K562 (cell line): Measurements from ENCODE around the gene SCUBE1.

ENCODE experiments used
- ELF1 ChIP-seq: fragments of 200-800 bp; sonication (Bioruptor generic); IDR thresholded peaks from 2 replicates; pipeline ENCODE4 v1.6.1; 2016; ENCODE audit warnings: missing genetic modification characterization, missing compliant biosample characterization
- EP300 ChIP-seq: IDR thresholded peaks from 2 replicates; pipeline ENCODE4 v1.6.1; 2012; ENCODE audit warnings: low read length, improper control_type of control experiment
- EZH2 ChIP-seq: IDR thresholded peaks from 2 replicates; pipeline ENCODE4 v1.6.1; 2012; ENCODE audit warnings: low read depth, mild to moderate bottlenecking, inconsistent platforms, low read length, borderline replicate concordance
- KDM5B ChIP-seq: fragments of 200-600 bp; sonication (generic); IDR thresholded peaks from 2 replicates; pipeline ENCODE4 v1.6.1; 2012; ENCODE audit warnings: low read depth, mild to moderate bottlenecking, moderate library complexity, low read length, control low read depth, inconsistent platforms; ENCODE audit not compliant: insufficient replicate concordance
- POLR2A ChIP-seq: fragments of 450-650 bp; conservative IDR thresholded peaks from 2 replicates; pipeline ENCODE4 v1.6.1; 2016
- TF ChIP-seq, protein P1 (sequence below), 2 experiments: fragments of 450-650 bp in 1 of 2; sonication (generic) in 1 of 2; formaldehyde crosslinking; conservative IDR thresholded peaks; 2 replicates each; pipeline versions ENCODE4 v1.4.0 to v1.8.1; 2020 to 2022; ENCODE audit warnings: mild to moderate bottlenecking in 1 of 2, missing genetic modification reagents in 1 of 2
- TF ChIP-seq, protein P2 (sequence below): IDR thresholded peaks from 2 replicates; pipeline ENCODE4 v1.6.1; 2012; ENCODE audit warnings: low read depth, low read length, improper control_type of control experiment, borderline replicate concordance
- TF ChIP-seq, protein P3 (sequence below): fragments of 250-450 bp; sonication (Bioruptor Pico); IDR thresholded peaks from 2 replicates; pipeline ENCODE4 v1.5.0; 2021; ENCODE audit warnings: mild to moderate bottlenecking, moderate library complexity

DNA sequence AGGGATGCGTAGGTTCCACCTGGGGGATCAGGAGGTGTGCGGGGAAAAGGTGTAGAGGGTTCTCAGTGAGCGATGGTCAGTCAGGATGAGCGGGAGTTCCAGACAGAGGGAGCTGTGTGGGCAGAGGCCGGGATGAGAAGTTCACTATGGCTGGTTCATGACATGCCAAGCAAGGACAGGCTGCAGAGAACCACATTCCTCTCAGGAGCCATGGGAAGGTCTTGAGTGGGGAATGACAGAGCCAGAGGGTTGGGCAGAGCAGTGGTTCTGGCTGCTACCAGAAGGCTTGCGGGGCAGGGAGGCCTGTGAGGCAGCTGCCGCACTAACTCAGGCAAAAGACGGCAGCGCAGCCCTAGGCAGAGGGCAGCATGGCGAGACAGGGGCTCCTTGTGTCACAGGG lies 66.1 kb downstream of the SCUBE1 start:
- no peak for TF ChIP-seq POLR2A
- TF ChIP-seq EP300, result no peak
- TF ChIP-seq EZH2, result no peak
- no peak for TF ChIP-seq ELF1
- TF ChIP-seq, protein P1, sequence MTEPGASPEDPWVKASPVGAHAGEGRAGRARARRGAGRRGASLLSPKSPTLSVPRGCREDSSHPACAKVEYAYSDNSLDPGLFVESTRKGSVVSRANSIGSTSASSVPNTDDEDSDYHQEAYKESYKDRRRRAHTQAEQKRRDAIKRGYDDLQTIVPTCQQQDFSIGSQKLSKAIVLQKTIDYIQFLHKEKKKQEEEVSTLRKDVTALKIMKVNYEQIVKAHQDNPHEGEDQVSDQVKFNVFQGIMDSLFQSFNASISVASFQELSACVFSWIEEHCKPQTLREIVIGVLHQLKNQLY (CRISPR knock-in tag; conservative IDR thresholded peaks at IDR 0.05), result no peak
- TF ChIP-seq, protein P2, sequence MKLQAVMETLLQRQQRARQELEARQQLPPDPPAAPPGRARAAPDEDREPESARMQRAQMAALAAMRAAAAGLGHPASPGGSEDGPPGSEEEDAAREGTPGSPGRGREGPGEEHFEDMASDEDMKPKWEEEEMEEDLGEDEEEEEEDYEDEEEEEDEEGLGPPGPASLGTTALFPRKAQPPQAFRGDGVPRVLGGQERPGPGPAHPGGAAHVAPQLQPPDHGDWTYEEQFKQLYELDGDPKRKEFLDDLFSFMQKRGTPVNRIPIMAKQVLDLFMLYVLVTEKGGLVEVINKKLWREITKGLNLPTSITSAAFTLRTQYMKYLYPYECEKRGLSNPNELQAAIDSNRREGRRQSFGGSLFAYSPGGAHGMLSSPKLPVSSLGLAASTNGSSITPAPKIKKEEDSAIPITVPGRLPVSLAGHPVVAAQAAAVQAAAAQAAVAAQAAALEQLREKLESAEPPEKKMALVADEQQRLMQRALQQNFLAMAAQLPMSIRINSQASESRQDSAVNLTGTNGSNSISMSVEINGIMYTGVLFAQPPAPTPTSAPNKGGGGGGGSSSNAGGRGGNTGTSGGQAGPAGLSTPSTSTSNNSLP, result no peak
- TF ChIP-seq, protein P3, sequence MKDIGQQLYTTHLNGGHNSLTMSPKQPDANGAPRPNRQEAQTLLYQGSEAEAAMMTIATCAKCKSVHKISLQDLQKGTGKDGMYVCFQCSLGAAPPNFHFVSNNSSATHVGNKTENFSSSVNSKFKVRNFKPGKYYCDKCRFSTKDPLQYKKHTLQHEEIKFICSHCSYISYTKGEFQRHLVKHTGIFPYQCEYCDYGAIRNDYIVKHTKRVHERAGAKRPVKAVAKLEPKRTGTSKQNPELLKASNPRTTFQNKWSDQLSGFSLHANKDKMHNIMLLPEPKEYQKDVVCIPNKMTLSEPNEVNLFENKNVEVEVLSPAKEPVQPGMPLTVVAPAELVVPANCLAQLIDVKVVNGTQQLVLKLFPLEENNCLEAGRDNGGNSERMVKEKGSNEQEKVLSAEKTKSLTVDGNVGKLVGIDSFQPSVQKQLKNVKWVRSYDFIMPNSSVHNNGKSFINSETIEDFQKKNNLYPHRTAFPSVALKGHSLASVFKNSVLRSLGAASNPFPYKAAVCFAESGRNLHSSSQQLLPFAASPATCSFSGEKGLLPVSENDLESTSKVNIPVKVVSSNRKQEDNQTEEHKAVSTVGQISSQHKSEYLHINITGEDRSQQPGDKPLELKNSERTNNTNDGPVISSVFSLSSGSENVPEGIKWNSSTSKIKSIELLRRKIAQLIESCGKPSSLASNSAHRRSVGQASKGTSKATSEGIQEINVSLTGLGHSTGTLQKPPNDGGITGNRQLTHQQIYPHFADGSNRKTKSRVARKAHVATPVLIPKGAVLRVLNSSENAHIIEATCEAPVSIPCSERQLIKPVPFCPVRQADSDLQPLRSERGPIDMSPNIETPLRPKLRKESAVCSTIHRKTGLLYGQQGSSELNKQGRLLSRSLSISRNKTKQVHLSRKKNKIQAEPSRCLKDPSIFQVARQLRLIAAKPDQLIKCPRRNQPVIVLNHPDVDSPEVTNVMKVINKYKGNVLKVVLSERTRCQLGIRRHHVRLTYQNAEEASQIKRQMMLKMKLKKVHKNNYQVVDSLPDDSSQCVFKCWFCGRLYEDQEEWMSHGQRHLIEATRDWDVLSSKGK (CRISPR knock-in tag), result no peak
- no peak for TF ChIP-seq KDM5B
